Bronchial epithelial cell (primary cell): ENCODE measurements around the gene ZNF516. TPM values are rescaled to one million over a fixed set of nuclear protein-coding genes. Genes with fewer than 3 reads are reported as not detected.
A peak's percentile ranks its signal among the peaks of the same experiment; 100 is the strongest.

Source experiments
- DNase-seq: peaks from one replicate; pipeline ENCODE4 v3.0.0-alpha.2; 2010; ENCODE audit warnings: low read depth
- FAIRE-seq: peaks from 2 replicates; lab custom pipeline; 2011; peaks lifted over from hg19 to GRCh38; lab: Jason Lieb, UNC
- H3K27me3 ChIP-seq: 2 replicates; pipeline ENCODE4 v1.5.1; 2011; ENCODE audit warnings: low read length; ENCODE audit not compliant: control insufficient read depth, insufficient read depth
- H3K36me3 ChIP-seq: 2 replicates; pipeline ENCODE4 v1.5.1; 2011; ENCODE audit warnings: low read length; ENCODE audit not compliant: control insufficient read depth, insufficient read depth
- H3K4me3 ChIP-seq: 2 replicates; pipeline ENCODE4 v1.5.1; 2011; ENCODE audit warnings: mild to moderate bottlenecking, low read depth, low read length, control low read depth
- total RNA-seq: library from RNA; depleted of rRNA; stranded (reverse); fragments of >200 nt; gene quantifications from 2 replicates; pipeline ENCODE4 v1.2.1, GENCODE V29; 2014
- TF ChIP-seq, protein P1 (sequence below): IDR thresholded peaks from 2 replicates; pipeline ENCODE4 v1.5.1; 2011; ENCODE audit warnings: mild to moderate bottlenecking, moderate library complexity, low read length, control low read depth, inconsistent platforms; ENCODE audit not compliant: insufficient read depth, severe bottlenecking

The ZNF516 gene
- total RNA-seq, 1 donor from 2014 or later, result 16.6 TPM

DNA sequence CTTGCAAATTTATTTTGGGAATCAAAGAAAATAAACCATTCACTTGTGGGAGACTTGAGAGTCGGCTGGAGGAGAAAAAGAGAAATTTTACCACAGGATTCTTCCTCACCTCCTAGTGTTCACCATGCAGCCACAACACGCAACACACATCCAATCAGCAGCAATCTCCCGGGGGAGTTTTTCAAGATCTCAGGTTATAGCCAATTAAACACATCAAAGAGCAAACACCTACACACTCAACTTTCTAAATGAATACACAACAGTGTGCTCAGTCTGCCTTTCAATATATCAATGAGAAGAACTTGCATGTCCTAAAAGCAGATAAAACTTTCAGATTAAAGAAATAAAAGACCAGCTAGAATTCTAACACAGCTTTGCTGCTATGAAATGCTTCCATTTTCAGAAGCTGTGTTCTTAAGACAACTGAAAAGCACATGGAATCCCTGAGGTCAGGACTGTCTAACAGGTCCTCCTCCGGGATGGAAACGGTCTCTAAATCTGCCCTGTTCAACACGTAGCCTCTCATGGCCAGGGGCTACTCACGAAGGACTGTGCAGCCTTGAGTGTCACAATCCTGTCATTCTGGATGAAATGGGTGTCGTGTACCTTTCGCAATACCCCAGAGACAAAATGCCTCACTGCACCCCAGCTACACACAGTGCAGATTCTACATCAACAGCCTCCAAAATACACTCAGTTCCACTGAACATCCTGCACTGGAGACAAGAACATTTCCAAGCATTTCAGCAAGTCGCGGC is 84.2 kb downstream of the ZNF516 start:
- peaks cover 2% of the 10 kb centered on the region for H3K36me3 ChIP-seq
- no peak overlapping the region for H3K4me3 ChIP-seq
- H3K27me3 ChIP-seq, result no peaks in the 10 kb centered on the region
- FAIRE-seq, result no peak
- TF ChIP-seq, protein P1, sequence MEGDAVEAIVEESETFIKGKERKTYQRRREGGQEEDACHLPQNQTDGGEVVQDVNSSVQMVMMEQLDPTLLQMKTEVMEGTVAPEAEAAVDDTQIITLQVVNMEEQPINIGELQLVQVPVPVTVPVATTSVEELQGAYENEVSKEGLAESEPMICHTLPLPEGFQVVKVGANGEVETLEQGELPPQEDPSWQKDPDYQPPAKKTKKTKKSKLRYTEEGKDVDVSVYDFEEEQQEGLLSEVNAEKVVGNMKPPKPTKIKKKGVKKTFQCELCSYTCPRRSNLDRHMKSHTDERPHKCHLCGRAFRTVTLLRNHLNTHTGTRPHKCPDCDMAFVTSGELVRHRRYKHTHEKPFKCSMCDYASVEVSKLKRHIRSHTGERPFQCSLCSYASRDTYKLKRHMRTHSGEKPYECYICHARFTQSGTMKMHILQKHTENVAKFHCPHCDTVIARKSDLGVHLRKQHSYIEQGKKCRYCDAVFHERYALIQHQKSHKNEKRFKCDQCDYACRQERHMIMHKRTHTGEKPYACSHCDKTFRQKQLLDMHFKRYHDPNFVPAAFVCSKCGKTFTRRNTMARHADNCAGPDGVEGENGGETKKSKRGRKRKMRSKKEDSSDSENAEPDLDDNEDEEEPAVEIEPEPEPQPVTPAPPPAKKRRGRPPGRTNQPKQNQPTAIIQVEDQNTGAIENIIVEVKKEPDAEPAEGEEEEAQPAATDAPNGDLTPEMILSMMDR, result no peak
- no peak for DNase-seq

DNA sequence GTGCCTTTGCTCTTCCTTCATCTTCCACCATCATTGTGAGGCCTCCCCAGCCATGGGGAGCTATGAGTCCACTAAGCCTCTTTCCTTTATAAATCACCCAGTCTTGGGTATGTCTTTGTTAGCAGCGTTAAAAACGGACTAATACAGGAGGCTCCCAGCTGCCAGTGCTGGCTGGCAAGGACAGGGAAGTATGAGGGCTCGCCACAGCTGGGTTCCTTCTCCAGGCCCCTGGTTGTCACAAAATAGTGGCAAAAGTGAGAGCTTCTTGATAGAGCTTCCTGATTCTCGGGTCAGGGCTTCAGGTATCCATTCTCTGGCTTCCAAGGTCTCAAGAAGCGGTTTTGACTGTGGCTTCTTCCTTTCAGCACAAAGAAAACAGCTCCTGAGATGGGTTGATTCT is 85.0 kb downstream of the ZNF516 start:
- TF ChIP-seq, protein P1, result no peak
- FAIRE-seq, result no peak
- peaks cover 6% of the 10 kb centered on the region for H3K36me3 ChIP-seq
- no peak overlapping the region for H3K4me3 ChIP-seq
- DNase-seq, result no peak
- H3K27me3 ChIP-seq, result no peaks in the 10 kb centered on the region

DNA sequence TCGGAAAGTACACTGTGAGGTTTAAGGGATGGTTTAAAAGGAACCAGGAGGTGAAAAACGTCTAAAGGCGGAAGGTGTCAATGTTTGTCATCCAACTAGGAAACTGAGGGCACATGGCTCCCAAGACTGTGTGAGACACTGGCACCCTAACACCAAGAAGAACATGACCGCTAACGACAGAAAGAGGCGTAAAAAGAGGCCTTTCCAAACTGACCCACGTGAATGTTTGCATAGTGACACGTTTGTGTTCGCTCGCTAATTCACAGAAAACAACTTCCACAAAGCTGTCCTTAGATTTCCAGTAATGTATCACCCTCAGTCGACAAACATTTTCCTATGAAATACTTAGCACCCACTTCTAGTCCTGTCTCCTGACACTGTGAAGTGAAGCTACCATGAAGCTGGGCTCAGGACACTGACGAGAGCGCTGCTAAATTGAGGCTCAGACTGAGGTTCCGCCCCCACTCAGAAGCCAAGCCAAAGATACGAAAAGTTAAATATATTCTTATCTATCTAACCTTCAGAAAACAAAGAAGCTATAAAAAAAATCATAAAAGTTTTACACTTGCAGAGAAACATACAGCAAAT is 86.5 kb downstream of the ZNF516 start:
- no peak overlapping the region for H3K4me3 ChIP-seq
- TF ChIP-seq, protein P1, result no peak
- no peaks in the 10 kb centered on the region for H3K27me3 ChIP-seq
- DNase-seq, result no peak
- peak; percentile 40 for FAIRE-seq
- H3K36me3 ChIP-seq, result peaks cover 10% of the 10 kb centered on the region

DNA sequence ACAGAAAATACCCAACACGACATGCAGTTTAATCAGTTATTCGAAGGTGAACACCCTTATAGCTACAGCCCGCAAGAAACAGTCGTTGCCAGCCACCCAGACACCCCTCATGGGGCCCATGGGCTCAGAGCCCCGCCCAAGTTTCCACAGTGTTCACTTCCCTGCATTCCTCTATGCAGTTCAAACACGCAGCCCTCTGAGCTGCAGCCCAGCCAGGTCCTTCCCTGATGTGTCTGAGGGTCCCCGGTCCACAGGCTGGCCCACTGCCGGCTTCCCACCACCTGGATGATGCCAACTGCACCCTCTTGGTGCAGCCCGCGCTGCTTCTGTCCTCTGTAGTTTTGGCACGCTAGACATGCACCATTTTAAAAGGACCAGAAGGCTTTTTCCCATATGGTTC is 87.4 kb downstream of the ZNF516 start:
- Histone ChIP-seq H3K27me3 (no peaks in the 10 kb centered on the region), H3K4me3 (no peak overlapping the region), H3K36me3 (peaks cover 10% of the 10 kb centered on the region)
- TF ChIP-seq, protein P1, result no peak
- FAIRE-seq (no peak), DNase-seq (no peak)

DNA sequence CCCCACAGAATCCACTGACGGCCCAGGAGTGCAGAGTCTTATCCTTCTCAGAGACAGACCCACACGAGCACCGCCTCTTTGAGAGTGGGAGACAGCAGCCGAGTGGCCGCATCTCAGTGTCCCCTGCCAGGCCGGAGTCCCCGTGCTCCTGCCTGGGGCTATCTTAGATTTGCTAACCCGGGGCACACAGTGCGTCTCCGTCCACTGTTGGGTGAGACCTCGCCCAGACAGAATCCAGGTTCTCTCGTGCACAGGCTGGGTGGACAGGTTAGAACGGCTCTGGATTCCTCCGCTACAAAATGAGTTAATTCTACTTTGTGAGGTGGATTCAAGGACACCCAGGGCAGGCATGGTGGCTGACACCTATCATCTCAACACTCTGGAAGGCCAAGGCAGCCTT is 88.3 kb downstream of the ZNF516 start:
- no peak for FAIRE-seq
- Histone ChIP-seq H3K4me3 (no peak overlapping the region), H3K27me3 (no peaks in the 10 kb centered on the region), H3K36me3 (peaks cover 10% of the 10 kb centered on the region)
- TF ChIP-seq, protein P1, result no peak
- no peak for DNase-seq
